Measurements from ENCODE around the gene SEC24C. TPM values are rescaled to one million over a fixed set of nuclear protein-coding genes. Genes with fewer than 3 reads are reported as not detected.

SEC24C gene
- total RNA-seq, 1 donor from 2014 or later = 99.0 TPM

DNA sequence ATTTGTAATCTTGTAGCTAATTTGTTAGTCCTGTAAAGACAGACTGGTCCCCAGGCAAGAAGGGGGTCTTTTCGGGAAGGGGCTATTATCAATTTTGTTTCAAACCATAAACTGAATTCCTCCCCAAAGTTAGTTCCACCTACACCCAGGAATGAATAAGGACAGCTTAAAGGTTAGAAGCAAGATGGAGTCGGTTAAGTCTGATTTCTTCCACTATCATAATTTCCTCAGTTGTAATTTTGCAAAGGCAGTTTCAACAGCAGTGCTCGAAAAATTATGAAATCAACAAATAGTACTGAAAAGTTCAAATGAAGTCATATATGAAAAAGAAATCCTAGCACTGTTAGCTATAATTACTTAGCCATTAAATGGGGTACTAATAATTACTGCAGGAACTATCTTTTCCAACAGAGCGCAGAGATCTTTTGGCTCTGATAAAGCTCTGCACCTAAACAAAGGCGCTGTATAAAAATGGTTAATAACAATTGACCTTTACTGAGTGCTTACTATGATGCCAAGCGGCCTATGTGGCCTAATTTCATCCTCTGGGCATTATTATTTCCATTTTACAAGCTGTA, 756 bp upstream of the SEC24C start:
- Mint-ChIP-seq H3K9me3 (ENCODE audit: unreplicated experiment) (no peaks in the 10 kb centered on the region), H3K4me1 (ENCODE audit: low read depth, unreplicated experiment) (peaks cover 20% of the 10 kb centered on the region), H3K27ac (ENCODE audit: unreplicated experiment) (peak overlapping the region; percentile 99), H3K27me3 (ENCODE audit: low read depth, unreplicated experiment) (no peaks in the 10 kb centered on the region), H3K36me3 (ENCODE audit: low read depth, unreplicated experiment) (peaks cover 4% of the 10 kb centered on the region), H3K4me3 (ENCODE audit: unreplicated experiment) (peak overlapping the region; percentile 98)
- Histone ChIP-seq H3K36me3 (ENCODE audit: insufficient read depth, low read length) (peaks cover 8% of the 10 kb centered on the region), H3K27me3 (ENCODE audit: insufficient read depth, low read length) (no peaks in the 10 kb centered on the region), H3K4me1 (ENCODE audit: insufficient read depth, low read length) (peaks cover 21% of the 10 kb centered on the region), H4K20me1 (ENCODE audit: insufficient read depth, low read length) (no peaks in the 10 kb centered on the region), H3K79me2 (ENCODE audit: insufficient read depth, low read length) (peaks cover 62% of the 10 kb centered on the region), H3K4me3 (ENCODE audit: insufficient read depth, low read depth, low read length) (peak overlapping the region; percentile 87), H2AFZ (ENCODE audit: low read depth, low read length) (peak overlapping the region; percentile 62), H3K4me2 (ENCODE audit: low read length) (peak overlapping the region; percentile 84), H3K9me3 (ENCODE audit: insufficient read depth, low read depth, low read length) (no peaks in the 10 kb centered on the region), H3K9ac (ENCODE audit: low read length) (peak overlapping the region; percentile 94), H3K27ac (ENCODE audit: low read depth, low read length) (peak overlapping the region; percentile 98)
- no peak for FAIRE-seq
- no peak for DNase-seq (ENCODE audit: low read depth)
- TF ChIP-seq CTCF (IDR thresholded peaks at IDR 0.05; ENCODE audit: insufficient read depth, low read depth, low read length) = no peak
- no peak for TF ChIP-seq EZH2 (IDR thresholded peaks at IDR 0.05; ENCODE audit: insufficient read depth, low read length)

GRCh38 chr10:73744664-73744975, 448 bp downstream of the SEC24C start:
- Mint-ChIP-seq H3K4me1 (ENCODE audit: low read depth, unreplicated experiment) (peaks cover 24% of the 10 kb centered on the region), H3K9me3 (ENCODE audit: unreplicated experiment) (no peaks in the 10 kb centered on the region), H3K4me3 (ENCODE audit: unreplicated experiment) (peak overlapping the region; percentile 98), H3K27ac (ENCODE audit: unreplicated experiment) (peak overlapping the region; percentile 99), H3K36me3 (ENCODE audit: low read depth, unreplicated experiment) (peaks cover 9% of the 10 kb centered on the region), H3K27me3 (ENCODE audit: low read depth, unreplicated experiment) (no peaks in the 10 kb centered on the region)
- peak overlapping the region; percentile 94 for H3K9ac ChIP-seq (ENCODE audit: low read length)
- peak overlapping the region; percentile 84 for H3K4me2 ChIP-seq (ENCODE audit: low read length)
- FAIRE-seq (no peak), DNase-seq (ENCODE audit: low read depth) (peak; percentile 44)
- peaks cover 21% of the 10 kb centered on the region for H3K4me1 ChIP-seq (ENCODE audit: insufficient read depth, low read length)
- H3K79me2 ChIP-seq (ENCODE audit: insufficient read depth, low read length) = peaks cover 69% of the 10 kb centered on the region
- H3K9me3 ChIP-seq (ENCODE audit: insufficient read depth, low read depth, low read length) = no peaks in the 10 kb centered on the region
- TF ChIP-seq CTCF (IDR thresholded peaks at IDR 0.05; ENCODE audit: insufficient read depth, low read depth, low read length) (no peak), EZH2 (IDR thresholded peaks at IDR 0.05; ENCODE audit: insufficient read depth, low read length) (no peak)
- H3K27me3 ChIP-seq (ENCODE audit: insufficient read depth, low read length) = no peaks in the 10 kb centered on the region
- peak overlapping the region; percentile 62 for H2AFZ ChIP-seq (ENCODE audit: low read depth, low read length)
- peak overlapping the region; percentile 87 for H3K4me3 ChIP-seq (ENCODE audit: insufficient read depth, low read depth, low read length)
- H3K36me3 ChIP-seq (ENCODE audit: insufficient read depth, low read length) = peaks cover 11% of the 10 kb centered on the region
- peak overlapping the region; percentile 98 for H3K27ac ChIP-seq (ENCODE audit: low read depth, low read length)
- H4K20me1 ChIP-seq (ENCODE audit: insufficient read depth, low read length) = peaks cover 8% of the 10 kb centered on the region

GRCh38 chr10:73746721-73747120, 2.5 kb downstream of the SEC24C start:
- Histone ChIP-seq H3K4me1 (ENCODE audit: insufficient read depth, low read length) (peaks cover 18% of the 10 kb centered on the region), H2AFZ (ENCODE audit: low read depth, low read length) (no peak overlapping the region), H3K4me3 (ENCODE audit: insufficient read depth, low read depth, low read length) (no peak overlapping the region), H3K9me3 (ENCODE audit: insufficient read depth, low read depth, low read length) (no peaks in the 10 kb centered on the region), H3K79me2 (ENCODE audit: insufficient read depth, low read length) (peaks cover 86% of the 10 kb centered on the region), H3K27me3 (ENCODE audit: insufficient read depth, low read length) (no peaks in the 10 kb centered on the region), H3K36me3 (ENCODE audit: insufficient read depth, low read length) (peaks cover 27% of the 10 kb centered on the region), H3K9ac (ENCODE audit: low read length) (no peak overlapping the region), H4K20me1 (ENCODE audit: insufficient read depth, low read length) (peaks cover 27% of the 10 kb centered on the region), H3K27ac (ENCODE audit: low read depth, low read length) (no peak overlapping the region), H3K4me2 (ENCODE audit: low read length) (peak overlapping the region; percentile 53)
- Mint-ChIP-seq H3K9me3 (ENCODE audit: unreplicated experiment) (no peaks in the 10 kb centered on the region), H3K27ac (ENCODE audit: unreplicated experiment) (no peak overlapping the region), H3K27me3 (ENCODE audit: low read depth, unreplicated experiment) (no peaks in the 10 kb centered on the region), H3K4me1 (ENCODE audit: low read depth, unreplicated experiment) (peaks cover 30% of the 10 kb centered on the region), H3K4me3 (ENCODE audit: unreplicated experiment) (peak overlapping the region; percentile 60), H3K36me3 (ENCODE audit: low read depth, unreplicated experiment) (peaks cover 19% of the 10 kb centered on the region)
- TF ChIP-seq CTCF (IDR thresholded peaks at IDR 0.05; ENCODE audit: insufficient read depth, low read depth, low read length) (no peak), EZH2 (IDR thresholded peaks at IDR 0.05; ENCODE audit: insufficient read depth, low read length) (no peak)
- FAIRE-seq = no peak
- no peak for DNase-seq (ENCODE audit: low read depth)

Data from astrocyte (in vitro differentiated cells and primary cell).